Measurements from ENCODE around the gene CD300LB. TPM values are rescaled to one million over a fixed set of nuclear protein-coding genes. Genes with fewer than 3 reads are reported as not detected.
A peak's percentile ranks its signal among the peaks of the same experiment; 100 is the strongest.

The CD300LB gene
- total RNA-seq, 1 experiment from 2014 or later, result not detected

GRCh38 chr17:74485841-74486240 is 45.4 kb downstream of the CD300LB start:
- no peak overlapping the region for H3K27ac Mint-ChIP-seq
- no peaks in the 10 kb centered on the region for H3K9me3 ChIP-seq (ENCODE audit: control insufficient read depth, low read depth, low read length)
- peak; percentile 19 for DNase-seq
- H3K4me2 ChIP-seq (ENCODE audit: insufficient read depth, insufficient read length, low read length), result no peak overlapping the region
- H3K36me3 Mint-ChIP-seq (ENCODE audit: insufficient read depth in 1 of 3, low read depth in 3 of 3), result peaks cover 0 to 9% (median 3%) of the 10 kb centered on the region in 3 experiments; a peak in 3 of 7 replicates
- H3K23me2 ChIP-seq (ENCODE audit: insufficient read length, low read depth, low read length, poor library complexity, severe bottlenecking), result no peaks in the 10 kb centered on the region
- no peaks in the 10 kb centered on the region for H3K79me1 ChIP-seq (ENCODE audit: insufficient read depth, low read depth, low read length, poor library complexity, severe bottlenecking)
- no peaks in the 10 kb centered on the region for H3K27me3 ChIP-seq (ENCODE audit: insufficient read depth, low read length)
- no peak overlapping the region for H4K91ac ChIP-seq (ENCODE audit: insufficient read length, low read depth, low read length)
- no peaks in the 10 kb centered on the region for H3K4me1 ChIP-seq (ENCODE audit: insufficient read depth, low read length)
- H2BK120ac ChIP-seq (ENCODE audit: low read depth, low read length, poor library complexity, severe bottlenecking), result no peak overlapping the region
- H3K4me1 Mint-ChIP-seq, result no peaks in the 10 kb centered on the region
- H3K4ac ChIP-seq (ENCODE audit: low read depth, low read length), result no peak overlapping the region
- H3K9me3 Mint-ChIP-seq, result peaks cover 15% of the 10 kb centered on the region in 2 experiments
- H4K5ac ChIP-seq (ENCODE audit: insufficient read length, low read depth, low read length), result no peak overlapping the region
- no peak overlapping the region for H3K9ac ChIP-seq (ENCODE audit: extremely low read depth, insufficient read length, low read length)
- no CpG with 5 or more reads among the region's 5 CpGs for WGBS (ENCODE audit: extremely low coverage, insufficient read length, low lambda C conversion rate)
- H3K4me3 Mint-ChIP-seq, result no peak overlapping the region
- no peak overlapping the region for H2BK12ac ChIP-seq (ENCODE audit: insufficient read length, low read depth, low read length)
- H3K56ac ChIP-seq (ENCODE audit: insufficient read length, low read depth, low read length), result no peak overlapping the region
- H3K18ac ChIP-seq (ENCODE audit: insufficient read length, low read depth, low read length), result no peak overlapping the region
- no peak overlapping the region for H3T11ph ChIP-seq (ENCODE audit: low read length)
- H4K20me1 ChIP-seq (ENCODE audit: control insufficient read depth, insufficient read depth, insufficient read length), result no peaks in the 10 kb centered on the region
- H2AFZ ChIP-seq (ENCODE audit: low read length), result no peak overlapping the region
- H2BK15ac ChIP-seq (ENCODE audit: low read depth, low read length), result no peak overlapping the region
- no peak for TF ChIP-seq CTCF (conservative IDR thresholded peaks at IDR 0.05)
- no peak overlapping the region for H2BK5ac ChIP-seq (ENCODE audit: insufficient read length, low read length)
- no peak overlapping the region for H3K14ac ChIP-seq (ENCODE audit: insufficient read depth, low read length)
- H3K27ac ChIP-seq (ENCODE audit: insufficient read length, low read depth, low read length), result no peak overlapping the region
- no peak overlapping the region for H2BK20ac ChIP-seq (ENCODE audit: low read depth, low read length, poor library complexity, severe bottlenecking)
- H2AK5ac ChIP-seq (ENCODE audit: insufficient read length, low read length), result no peak overlapping the region
- H3K23ac ChIP-seq (ENCODE audit: insufficient read length, low read depth, low read length), result no peak overlapping the region
- H3K79me2 ChIP-seq (ENCODE audit: insufficient read depth, low read length), result no peaks in the 10 kb centered on the region
- no peak overlapping the region for H4K8ac ChIP-seq (replicated peaks; ENCODE audit: insufficient read length, low read depth, low read length)
- peaks cover 51% of the 10 kb centered on the region for H3K27me3 Mint-ChIP-seq (ENCODE audit: low read depth)
